HepG2 (cell line): ENCODE data around the gene CCS. TPM values are rescaled to one million over a fixed set of nuclear protein-coding genes. Genes with fewer than 3 reads are reported as not detected.

Experiments used
- CAMTA2 ChIP-seq: sonication (generic); formaldehyde crosslinking; IDR thresholded peaks from 2 replicates; pipeline ENCODE4 v1.4.0; 2020; ENCODE audit warnings: mild to moderate bottlenecking, missing genetic modification reagents, borderline replicate concordance
- GABPB1 ChIP-seq: IDR thresholded peaks from 2 replicates; pipeline ENCODE4 v1.6.1; 2016; ENCODE audit warnings: mild to moderate bottlenecking, missing genetic modification reagents, moderate library complexity, missing compliant biosample characterization
- KDM6A ChIP-seq: IDR thresholded peaks from 2 replicates; pipeline ENCODE4 v1.6.1; 2016; ENCODE audit warnings: low read depth
- KLF11 ChIP-seq: IDR thresholded peaks from 2 replicates; pipeline ENCODE4 v1.6.1; 2016; ENCODE audit warnings: missing compliant biosample characterization
- MXD1 ChIP-seq: sonication (generic); formaldehyde crosslinking; IDR thresholded peaks from 2 replicates; pipeline ENCODE4 v1.4.0; 2020; ENCODE audit warnings: mild to moderate bottlenecking, missing genetic modification reagents
- NFYC ChIP-seq: IDR thresholded peaks from 2 replicates; pipeline ENCODE4 v1.6.1; 2016; ENCODE audit warnings: missing genetic modification reagents, missing compliant biosample characterization
- TRIM24 ChIP-seq: sonication (generic); formaldehyde crosslinking; IDR thresholded peaks from 2 replicates; pipeline ENCODE4 v1.8.0; 2022; ENCODE audit warnings: mild to moderate bottlenecking, missing genetic modification reagents
- YY1 ChIP-seq: IDR thresholded peaks from 2 replicates; pipeline ENCODE4 v1.6.1; 2011; ENCODE audit warnings: low read length, low read depth, moderate library complexity, mild to moderate bottlenecking; ENCODE audit not compliant: insufficient read depth, insufficient replicate concordance
- ZHX1 ChIP-seq: sonication (generic); formaldehyde crosslinking; IDR thresholded peaks from 2 replicates; pipeline ENCODE4 v1.8.1; 2022; ENCODE audit warnings: low read depth, mild to moderate bottlenecking, missing genetic modification reagents
- ZKSCAN1 ChIP-seq: fragments of 150-350 bp; IDR thresholded peaks from 2 replicates; pipeline ENCODE4 v1.6.1; 2014; ENCODE audit warnings: low read length
- ZNF12 ChIP-seq: sonication (generic); formaldehyde crosslinking; IDR thresholded peaks from 2 replicates; pipeline ENCODE4 v1.5.0; 2020; ENCODE audit warnings: missing genetic modification reagents
- ZNF121 ChIP-seq: sonication (generic); formaldehyde crosslinking; IDR thresholded peaks from 2 replicates; pipeline ENCODE4 v1.5.0; 2020; ENCODE audit warnings: mild to moderate bottlenecking, missing genetic modification reagents
- ZNF256 ChIP-seq: sonication (generic); formaldehyde crosslinking; conservative IDR thresholded peaks from 2 replicates; pipeline ENCODE4 v1.4.0; 2020; ENCODE audit warnings: missing genetic modification reagents
- ZNF354B ChIP-seq: sonication (generic); formaldehyde crosslinking; IDR thresholded peaks from 2 replicates; pipeline ENCODE4 v1.8.0; 2022; ENCODE audit warnings: mild to moderate bottlenecking, missing genetic modification reagents
- ZNF512 ChIP-seq: sonication (generic); formaldehyde crosslinking; IDR thresholded peaks from 2 replicates; pipeline ENCODE4 v1.4.0; 2020; ENCODE audit warnings: mild to moderate bottlenecking, missing genetic modification reagents
- ZNF598 ChIP-seq: sonication (generic); formaldehyde crosslinking; IDR thresholded peaks from 2 replicates; pipeline ENCODE4 v1.5.1; 2020; ENCODE audit warnings: mild to moderate bottlenecking, missing genetic modification reagents, borderline replicate concordance
- ZNF772 ChIP-seq: sonication (generic); formaldehyde crosslinking; IDR thresholded peaks from 2 replicates; pipeline ENCODE4 v1.5.0; 2020; ENCODE audit warnings: mild to moderate bottlenecking, missing genetic modification reagents
- polyA plus RNA-seq, 8 experiments: library from polyadenylated mRNA; depleted of rRNA in 3 of 8; stranded (reverse) in 7 of 8; unstranded in 1 of 8; fragments of >200 nt; fragmentation: Illumina TruSeq in 4 of 8; extraction: Trizol in 4 of 8; gene quantifications; 2 replicates each; pipeline versions ENCODE4 v1.2.1 to v1.2.3, GENCODE V29; 2011 to 2016; ENCODE audit warnings: low read depth in 4 of 8, missing spikeins in 1 of 8, mixed read lengths in 1 of 8; ENCODE audit not compliant: insufficient read depth in 1 of 8
- total RNA-seq, 5 experiments: library from RNA; depleted of rRNA; stranded (reverse); fragments of >200 nt; fragmentation: Illumina TruSeq; extraction: Trizol; gene quantifications; 2 replicates each; pipeline ENCODE4 v1.2.3, GENCODE V29; 2016; ENCODE audit warnings: low read depth in 1 of 5
- TF ChIP-seq, protein P1 (sequence below): sonication (generic); formaldehyde crosslinking; conservative IDR thresholded peaks from 2 replicates; pipeline ENCODE4 v1.4.0; 2020; ENCODE audit warnings: missing genetic modification reagents
- TF ChIP-seq, protein P2 (sequence below): sonication (generic); formaldehyde crosslinking; IDR thresholded peaks from 2 replicates; pipeline ENCODE4 v1.4.0; 2020; ENCODE audit warnings: missing genetic modification reagents; ENCODE audit errors: not compliant biosample characterization
- TF ChIP-seq, protein P3 (sequence below): IDR thresholded peaks from 2 replicates; pipeline ENCODE4 v1.6.1; 2016; ENCODE audit warnings: missing genetic modification reagents, missing compliant biosample characterization

Gene CCS
- total and polyA plus RNA-seq, 2 of the 13 experiments (the other 11 are each of a cell fraction or from before 2014, with no cell fraction given): 25.4 to 44.6 TPM

DNA sequence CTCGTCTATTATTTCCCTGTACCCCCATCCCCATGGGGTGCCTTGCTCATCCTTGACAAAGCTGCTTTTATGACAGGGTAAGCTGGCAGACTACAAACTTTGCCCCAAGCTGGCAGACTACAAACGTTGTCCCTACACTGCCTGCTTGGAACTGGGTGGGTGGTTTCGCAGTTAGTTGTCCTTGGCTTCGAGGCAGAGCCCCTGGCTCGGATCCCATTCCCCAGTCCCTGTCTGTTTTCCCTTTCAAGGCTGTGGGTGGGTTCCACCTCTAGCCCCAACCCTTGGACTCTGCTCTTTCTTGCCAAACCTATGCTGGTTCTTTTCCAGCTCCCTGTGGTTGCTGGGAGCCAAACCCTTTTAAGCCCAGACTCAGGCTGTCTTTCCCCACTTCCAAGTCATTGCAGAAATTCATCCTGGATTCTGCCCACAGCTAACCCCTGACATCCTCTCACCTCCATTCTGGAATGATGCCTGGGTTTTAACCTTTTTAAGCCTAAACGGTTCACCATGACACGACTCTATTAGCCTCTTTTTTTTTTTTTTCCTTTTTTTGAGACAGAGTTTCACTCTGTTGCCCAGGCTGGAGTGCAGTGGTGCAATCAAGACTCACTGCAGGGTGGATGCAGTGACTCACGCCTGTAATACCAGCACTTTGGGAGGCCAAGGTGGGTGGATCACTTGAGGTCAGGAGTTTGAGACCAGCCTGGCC, 14.3 kb downstream of the CCS start (continued):
- no peak for TF ChIP-seq ZHX1
- no peak for TF ChIP-seq KDM6A (CRISPR knock-in tag)
- TF ChIP-seq, protein P1, sequence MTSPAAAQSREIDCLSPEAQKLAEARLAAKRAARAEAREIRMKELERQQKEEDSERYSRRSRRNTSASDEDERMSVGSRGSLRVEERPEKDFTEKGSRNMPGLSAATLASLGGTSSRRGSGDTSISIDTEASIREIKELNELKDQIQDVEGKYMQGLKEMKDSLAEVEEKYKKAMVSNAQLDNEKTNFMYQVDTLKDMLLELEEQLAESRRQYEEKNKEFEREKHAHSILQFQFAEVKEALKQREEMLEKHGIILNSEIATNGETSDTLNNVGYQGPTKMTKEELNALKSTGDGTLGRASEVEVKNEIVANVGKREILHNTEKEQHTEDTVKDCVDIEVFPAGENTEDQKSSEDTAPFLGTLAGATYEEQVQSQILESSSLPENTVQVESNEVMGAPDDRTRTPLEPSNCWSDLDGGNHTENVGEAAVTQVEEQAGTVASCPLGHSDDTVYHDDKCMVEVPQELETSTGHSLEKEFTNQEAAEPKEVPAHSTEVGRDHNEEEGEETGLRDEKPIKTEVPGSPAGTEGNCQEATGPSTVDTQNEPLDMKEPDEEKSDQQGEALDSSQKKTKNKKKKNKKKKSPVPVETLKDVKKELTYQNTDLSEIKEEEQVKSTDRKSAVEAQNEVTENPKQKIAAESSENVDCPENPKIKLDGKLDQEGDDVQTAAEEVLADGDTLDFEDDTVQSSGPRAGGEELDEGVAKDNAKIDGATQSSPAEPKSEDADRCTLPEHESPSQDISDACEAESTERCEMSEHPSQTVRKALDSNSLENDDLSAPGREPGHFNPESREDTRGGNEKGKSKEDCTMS (CRISPR knock-in tag): no peak
- TF ChIP-seq ZNF598 (CRISPR knock-in tag): no peak
- no peak for TF ChIP-seq ZKSCAN1
- TF ChIP-seq TRIM24 (CRISPR knock-in tag): no peak
- no peak for TF ChIP-seq ZNF256 (CRISPR knock-in tag)
- no peak for TF ChIP-seq GABPB1
- TF ChIP-seq YY1: no peak
- TF ChIP-seq, protein P2, sequence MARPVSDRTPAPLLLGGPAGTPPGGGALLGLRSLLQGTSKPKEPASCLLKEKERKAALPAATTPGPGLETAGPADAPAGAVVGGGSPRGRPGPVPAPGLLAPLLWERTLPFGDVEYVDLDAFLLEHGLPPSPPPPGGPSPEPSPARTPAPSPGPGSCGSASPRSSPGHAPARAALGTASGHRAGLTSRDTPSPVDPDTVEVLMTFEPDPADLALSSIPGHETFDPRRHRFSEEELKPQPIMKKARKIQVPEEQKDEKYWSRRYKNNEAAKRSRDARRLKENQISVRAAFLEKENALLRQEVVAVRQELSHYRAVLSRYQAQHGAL: no peak
- TF ChIP-seq KLF11: no peak
- no peak for TF ChIP-seq ZNF354B (CRISPR knock-in tag)
- TF ChIP-seq MXD1 (CRISPR knock-in tag): no peak
- TF ChIP-seq ZNF512: no peak
- no peak for TF ChIP-seq ZNF772
- TF ChIP-seq ZNF12 (CRISPR knock-in tag): no peak
- no peak for TF ChIP-seq CAMTA2
- TF ChIP-seq ZNF121 (CRISPR knock-in tag): peak; percentile 73; the same call in 1 of the 2 replicates
- TF ChIP-seq NFYC: no peak
- TF ChIP-seq, protein P3, sequence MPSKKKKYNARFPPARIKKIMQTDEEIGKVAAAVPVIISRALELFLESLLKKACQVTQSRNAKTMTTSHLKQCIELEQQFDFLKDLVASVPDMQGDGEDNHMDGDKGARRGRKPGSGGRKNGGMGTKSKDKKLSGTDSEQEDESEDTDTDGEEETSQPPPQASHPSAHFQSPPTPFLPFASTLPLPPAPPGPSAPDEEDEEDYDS: 0 out of 2 replicates have a peak, but pooled peaks have one; percentile 10
